Islet precursor cell (in vitro differentiated cells): ENCODE data around the gene TAGLN2.
A peak's percentile ranks its signal among the peaks of the same experiment; 100 is the strongest.

Experiments
- DNase-seq: peaks from one replicate; pipeline ENCODE4 v3.0.0-alpha.2; 2018

TAGLN2 gene

DNA sequence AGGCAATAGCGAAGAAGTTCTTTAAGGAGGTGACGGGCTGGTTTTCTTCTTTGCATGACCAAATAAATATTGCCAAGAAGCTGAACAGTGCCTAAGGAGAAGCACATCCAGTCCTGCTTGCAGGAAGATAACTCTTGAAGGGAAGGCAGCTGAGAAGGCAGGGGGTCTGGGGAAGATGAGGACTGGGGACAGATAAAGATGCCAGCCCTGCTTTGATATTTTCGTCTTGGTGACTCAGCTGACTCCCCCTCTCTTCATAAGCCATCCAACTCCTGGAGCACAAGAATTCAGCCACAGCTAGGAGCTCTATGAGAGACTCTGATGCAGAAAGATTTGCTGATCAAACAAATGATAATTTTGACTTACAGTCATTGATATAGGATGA is 28.8 kb downstream of the TAGLN2 start:
- no peak for DNase-seq

DNA sequence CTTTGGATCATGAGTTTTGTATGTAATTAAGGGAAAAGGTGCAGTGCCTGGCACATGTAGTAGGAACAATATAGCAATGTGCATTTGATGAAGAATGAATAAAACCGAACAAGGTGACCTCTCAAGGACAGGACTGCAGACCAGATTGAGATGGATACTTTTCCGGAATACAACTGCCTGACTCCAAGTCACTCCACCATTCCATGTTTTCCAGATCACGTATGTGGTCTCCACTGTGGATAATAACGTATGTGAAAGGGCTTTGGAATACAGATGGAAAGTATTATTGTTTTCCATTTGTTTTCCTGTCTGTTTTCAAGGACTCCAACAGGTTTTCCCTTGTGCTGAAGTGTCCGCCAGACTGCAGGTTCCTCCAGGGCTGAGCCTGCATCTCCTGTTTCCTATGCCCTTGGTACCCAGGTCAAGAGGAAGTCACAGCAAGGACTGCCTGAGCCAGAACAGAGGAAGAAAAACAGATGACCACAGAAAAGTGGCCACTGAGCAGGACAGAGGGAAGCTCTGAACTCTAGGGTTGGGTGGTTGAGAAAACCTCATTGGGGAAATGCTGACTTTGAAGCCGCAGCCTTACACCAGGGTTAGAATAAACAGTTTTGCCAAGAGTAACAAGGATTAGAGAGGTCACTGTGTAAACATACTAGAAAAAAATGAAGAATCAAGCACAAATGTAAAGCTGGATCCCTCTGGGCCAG is 29.3 kb downstream of the TAGLN2 start:
- no peak for DNase-seq

DNA sequence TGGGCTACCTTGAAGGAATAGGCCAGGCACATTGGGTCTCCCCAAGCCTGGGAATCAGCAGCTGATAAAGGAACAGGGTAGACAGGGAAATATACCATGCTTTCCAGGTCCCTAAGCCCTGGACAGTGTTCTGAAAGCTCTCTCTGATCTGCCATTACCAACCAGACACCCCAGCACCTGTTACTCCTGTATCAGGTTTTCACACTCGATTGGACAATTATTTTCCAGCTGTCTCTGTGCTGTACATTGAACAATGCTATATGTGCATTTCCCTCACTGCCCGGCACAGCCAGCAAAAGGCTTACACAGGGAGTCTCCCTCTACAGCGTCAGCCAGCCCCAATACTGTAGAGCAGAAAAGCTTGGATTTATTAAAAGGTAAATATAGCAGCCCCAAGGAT is 30.0 kb downstream of the TAGLN2 start:
- DNase-seq: no peak

DNA sequence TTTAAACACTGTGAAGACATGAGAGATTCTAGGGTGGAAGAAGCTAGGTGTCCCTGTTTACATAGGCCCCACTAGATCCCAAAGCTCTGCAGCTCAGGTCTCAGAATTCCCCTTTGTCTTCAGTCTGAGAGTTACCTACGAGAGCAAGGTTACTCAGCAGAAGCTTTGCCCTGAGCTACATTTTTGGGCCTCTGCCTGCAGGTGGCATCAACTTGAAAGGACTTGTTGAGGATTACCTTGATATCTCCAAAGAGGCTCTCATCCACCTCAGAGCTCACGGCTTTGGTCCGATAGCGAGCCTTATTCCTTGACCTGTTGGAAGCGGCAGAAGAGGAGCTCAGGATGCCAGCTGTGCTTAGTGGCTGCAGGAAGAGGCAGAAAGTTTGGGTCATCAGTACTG is 32.4 kb downstream of the TAGLN2 start:
- peak; percentile 60 for DNase-seq

DNA sequence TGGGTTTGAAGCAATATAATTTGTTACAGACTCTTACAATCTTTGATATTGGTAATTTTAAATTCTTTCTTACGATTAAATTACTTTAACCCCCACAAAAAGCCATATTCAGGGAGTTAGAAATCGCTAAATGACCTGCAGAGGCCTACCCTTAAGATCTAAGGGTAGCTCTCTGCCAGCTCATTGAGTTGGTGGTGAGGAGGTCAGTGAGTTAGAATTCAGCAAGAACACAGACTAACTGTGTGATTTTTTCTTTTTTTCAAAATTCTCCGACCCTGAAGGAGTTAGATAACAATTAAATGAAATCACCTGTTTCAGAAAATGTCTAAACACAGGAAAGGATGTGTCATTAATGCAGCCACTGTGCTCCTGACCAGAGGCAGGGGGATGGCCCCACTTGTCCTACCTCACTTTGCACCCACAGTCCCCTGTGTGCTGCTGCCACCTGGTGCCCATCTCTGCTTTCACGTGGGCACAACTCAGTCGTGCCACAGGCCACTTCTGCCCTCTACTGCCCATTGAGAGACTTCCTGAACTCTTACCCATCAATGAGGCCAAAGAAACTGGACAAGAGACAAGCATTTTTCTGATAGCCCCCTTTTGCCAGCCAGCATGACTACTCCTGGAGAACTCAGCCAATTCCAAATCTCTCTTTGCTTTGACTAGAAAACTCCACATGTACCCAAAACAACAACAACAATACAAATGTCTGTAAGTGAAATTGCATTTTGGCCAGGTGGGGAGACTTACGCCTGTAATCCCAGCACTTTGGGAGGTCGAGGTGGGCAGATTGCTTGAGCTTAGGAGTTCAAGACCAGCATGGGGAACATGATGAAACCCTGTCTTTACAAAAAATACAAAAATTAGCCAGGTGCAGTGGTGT is 33.8 kb downstream of the TAGLN2 start:
- peak; percentile 89 for DNase-seq

DNA sequence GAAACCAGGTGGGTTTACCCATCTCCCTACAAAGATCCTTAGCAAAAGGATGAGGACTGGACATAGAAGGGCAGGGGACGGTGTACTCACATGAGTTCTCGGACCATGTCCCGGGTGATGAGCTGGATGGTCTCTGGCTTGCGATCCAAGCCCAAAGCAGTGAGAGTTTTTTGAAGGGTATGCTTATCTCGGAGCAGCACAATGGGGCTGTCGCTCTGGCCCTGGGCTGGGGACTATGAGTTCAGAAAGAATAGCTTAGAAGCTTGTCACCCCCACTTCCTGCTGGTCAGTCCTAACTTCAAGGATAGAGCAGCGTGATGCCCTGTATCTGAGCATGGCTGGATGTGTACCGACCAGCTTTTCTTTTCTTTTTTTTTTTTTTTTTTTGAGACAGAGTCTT is 34.9 kb downstream of the TAGLN2 start:
- DNase-seq: no peak

DNA sequence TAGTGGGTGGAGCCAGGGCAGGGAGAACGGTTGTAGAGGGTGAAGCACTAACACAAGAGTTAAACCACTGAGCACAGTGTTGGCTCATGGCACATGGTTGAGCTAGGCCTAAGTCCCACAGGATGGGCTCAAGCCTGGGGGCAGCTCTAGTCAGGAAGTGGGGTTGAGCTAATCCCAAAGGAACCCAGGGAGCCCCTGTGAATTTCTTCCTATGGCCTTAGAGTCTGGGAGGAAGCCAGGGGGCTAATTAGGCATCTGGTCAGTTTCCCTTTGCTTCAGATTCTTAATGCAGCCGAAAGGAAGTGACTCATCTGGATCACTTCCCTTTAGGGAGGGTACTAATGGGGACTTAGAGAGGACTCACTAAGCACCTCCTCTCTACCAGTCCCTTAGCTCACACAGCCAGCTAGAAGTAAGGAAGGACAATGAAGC is 35.5 kb downstream of the TAGLN2 start:
- DNase-seq: peak; percentile 87

DNA sequence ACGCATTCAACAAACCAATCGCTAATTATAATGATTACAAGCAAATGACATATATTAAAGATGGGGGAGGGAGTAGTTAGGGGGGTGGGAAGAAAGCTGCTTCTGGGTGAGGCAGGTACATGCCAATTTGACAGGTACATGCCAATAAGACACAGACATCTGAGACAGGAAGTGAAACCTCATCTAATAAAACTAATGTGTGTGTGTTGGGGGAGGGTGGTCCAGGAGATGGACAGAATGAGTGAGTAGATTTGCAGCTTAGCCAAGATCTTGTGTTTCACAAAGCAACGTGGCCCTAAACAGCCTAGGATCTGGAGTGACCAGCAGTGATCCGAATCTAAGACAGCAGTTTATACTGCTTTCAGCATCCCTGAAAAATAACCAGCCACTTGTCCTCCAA is 36.1 kb downstream of the TAGLN2 start:
- no peak for DNase-seq

DNA sequence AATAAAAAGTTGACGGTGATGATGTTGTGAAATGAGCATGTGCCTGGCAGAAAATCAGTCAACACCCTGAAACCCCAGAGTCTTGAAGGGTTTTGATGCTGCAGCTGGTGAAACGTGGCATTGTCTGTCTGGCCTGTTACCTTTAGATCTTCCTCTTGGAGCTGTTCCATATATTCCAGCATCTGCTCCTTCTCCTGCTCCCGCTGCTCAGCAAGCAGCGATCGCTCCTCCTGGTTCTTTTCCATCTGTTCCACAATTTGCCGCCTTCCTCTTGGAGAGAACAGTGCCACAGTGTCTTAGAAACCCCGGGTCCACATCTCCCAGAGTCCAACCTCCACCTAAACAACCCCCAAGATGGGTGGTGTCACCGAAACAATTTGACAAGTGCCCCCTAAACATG is 41.0 kb downstream of the TAGLN2 start:
- DNase-seq: no peak

DNA sequence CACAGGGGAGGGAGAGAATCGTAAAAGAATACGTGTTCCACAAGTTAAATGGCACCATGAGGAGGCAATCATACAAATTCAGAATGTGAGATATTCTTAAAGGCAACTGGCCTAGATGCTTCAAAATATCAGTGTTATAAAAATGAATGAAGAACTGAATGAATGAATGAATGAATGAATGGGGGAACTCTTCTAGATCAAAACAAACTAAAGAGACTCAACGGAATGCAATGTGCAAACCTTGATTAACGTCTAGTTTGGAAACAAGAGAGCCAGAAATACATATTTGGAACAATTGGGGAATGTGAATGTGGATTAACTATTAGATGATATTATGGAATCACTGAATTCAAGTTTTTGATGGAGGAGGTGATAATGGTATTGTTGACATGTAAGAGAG is 42.2 kb downstream of the TAGLN2 start:
- DNase-seq: no peak

DNA sequence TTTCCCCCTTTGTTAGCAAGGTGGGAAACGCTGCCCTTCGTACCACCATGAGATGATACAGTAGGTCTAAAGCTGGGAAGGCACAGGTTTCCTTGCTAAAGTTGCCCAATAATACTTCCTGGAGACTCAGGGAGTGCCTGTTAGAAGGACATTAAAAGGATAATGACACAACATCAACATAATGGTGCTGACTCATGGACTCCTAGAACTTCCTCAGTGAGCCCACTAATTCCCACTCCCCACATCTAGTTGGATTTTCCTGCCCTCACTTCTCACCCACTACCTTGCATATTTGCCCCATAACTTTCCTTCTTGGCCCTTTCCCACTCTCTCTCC is 42.8 kb downstream of the TAGLN2 start:
- DNase-seq: no peak

DNA sequence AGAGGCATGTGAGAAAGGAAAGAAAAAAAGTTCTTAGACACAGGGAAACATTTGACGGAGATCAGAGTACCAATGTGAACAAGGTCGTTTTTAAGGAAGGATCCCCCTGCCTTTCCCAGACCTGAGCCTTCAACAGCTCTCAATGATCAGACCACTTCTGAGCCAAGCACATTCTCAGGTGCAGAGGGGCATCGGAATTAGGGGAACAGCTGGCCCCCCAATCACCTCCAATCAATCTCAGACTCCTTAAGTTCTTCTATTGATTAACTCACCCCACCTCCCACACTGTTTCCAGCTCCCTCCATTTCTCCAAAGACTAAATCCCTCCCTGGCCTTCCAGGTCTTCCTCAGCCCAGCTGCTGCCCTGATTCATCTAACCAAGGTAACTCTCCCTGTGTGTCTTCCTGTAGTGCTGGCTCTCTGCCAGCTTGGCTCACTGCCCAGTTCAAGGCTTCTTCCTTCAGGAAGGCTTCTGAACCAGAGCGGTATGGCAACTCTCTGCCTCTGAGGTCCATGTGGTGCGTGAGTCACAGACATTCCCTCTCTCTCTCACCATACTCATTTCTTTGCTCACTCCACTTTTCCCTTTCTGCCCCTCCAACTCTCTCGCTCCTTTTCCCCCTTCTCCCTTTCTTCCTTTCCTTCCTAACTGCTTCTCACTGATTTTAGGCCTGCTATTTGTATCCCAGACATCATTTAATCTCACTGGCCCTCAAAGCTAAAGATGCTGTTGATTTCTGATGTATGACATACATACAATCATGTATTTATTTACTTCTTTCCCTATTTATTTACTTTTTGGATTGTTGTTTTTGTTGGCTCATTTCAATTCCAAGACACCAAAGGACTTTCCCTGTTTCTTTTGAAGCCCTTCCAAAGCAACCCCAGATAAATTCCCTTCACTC is 43.4 kb downstream of the TAGLN2 start:
- DNase-seq: no peak

DNA sequence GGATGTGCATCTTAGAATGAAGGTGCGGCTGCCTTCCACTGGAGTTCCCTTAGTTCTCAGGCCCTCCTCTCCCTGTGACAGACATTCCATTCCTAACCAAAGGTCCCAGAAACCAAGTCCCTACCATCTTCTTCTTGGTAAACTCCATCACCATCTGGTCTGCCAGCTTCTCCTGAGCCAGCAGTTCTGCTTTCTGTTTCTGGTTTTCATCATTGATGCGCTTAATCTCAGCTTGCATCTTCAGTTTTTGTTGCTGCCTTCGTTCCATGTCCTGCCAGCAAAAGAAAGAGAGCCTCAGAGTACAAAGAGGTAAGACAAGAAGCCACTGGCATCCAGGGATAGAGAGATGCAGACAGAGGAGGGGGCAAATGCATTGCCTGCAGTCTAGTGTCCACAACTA is 44.9 kb downstream of the TAGLN2 start:
- no peak for DNase-seq

DNA sequence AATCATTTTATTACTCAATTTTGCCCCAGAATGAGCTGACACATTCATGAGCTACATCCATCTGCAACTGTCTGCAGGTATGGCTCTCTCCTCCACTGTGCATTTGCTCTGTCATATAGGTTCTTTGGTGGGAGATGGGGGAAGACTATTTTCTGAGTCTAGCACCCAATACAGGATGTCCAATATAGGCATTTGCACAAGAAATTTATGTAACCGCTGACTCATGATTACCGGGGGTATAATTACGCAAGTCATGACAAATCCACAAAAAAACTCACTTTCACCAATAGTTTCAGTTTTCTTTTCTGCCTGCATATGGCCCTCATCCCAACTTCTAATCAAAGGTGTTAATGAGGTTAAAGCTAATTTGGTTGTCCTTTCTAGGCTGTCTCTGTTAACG is 45.3 kb downstream of the TAGLN2 start:
- no peak for DNase-seq

DNA sequence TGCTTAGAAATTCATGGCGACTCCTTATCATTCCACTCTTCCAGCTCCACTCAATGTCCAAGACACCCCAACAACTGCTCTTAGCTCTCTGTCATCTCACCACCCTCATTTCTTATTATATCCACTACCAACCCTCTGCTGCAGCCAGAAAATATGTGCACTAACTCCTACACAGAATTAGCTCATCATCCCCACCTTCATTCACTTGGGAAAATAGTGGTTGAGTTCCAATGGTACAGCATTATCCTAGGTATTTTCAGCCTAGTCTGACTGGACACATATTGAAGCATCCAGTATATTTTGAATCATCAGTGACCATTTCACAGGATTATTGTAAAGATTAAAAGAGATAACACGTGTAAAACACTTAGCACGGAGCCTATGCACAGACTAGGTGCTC is 46.2 kb downstream of the TAGLN2 start:
- DNase-seq: no peak

DNA sequence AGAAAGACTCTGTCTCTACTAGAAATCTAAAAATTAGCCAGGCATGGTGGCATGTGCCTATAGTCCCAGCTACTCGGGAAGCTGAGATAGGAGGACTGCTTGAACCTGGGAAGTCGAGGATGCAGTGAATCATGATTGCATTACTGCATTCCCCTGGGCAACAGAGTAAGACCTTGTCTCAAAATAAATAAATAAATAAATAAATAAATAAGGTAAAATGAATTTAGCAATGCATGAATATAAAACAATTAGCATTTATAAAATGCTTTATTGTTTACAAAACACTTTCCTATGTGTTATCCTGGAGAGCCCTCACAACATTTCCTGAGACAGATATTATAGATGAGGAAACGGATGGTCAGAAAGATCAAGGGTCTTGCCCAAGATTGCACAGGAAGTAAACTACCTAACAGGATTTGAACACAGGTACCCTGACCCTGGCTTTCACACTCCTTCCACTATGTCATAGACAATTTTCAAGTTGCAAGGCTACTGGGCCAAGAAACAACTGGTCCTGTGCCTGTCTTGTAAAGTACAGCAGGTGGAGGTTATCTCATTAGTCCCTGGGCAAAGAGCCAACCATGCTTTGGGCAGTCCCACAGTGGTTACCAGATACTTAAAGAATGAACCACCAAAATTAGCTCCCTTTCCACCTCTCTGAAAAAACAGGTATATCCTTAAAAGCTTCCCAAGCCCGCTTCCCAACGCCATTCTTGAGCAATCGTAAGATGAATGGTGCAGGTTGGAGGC is 47.4 kb downstream of the TAGLN2 start:
- no peak for DNase-seq

DNA sequence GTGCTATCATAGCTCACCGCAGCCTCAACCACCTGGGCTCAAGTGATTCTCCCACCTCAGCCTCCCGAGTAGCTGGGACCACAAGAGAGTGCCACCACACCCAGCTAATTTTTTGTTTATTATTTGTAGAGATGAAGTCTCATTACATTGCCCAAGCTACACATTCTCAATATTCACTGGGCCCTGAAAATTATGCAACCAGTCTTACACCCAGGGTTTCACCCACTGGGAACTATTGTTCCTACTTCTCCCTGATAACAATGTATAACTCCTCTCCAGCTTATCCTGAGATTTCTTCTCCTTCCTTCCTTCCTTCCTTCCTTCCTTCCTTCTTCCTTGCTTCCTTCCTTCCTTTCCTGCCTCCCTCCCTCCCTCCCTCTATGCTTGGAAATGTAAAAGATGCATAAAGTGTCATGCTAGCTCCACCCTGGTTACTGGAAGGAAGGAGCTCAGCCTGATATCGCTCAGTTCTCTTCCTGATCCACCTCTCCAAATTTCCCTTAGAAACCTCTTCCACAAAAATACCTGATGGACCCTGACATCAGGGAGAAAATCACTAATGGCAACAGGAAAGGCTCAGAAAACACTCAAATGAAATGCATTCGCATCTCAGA is 51.7 kb downstream of the TAGLN2 start:
- DNase-seq: no peak

DNA sequence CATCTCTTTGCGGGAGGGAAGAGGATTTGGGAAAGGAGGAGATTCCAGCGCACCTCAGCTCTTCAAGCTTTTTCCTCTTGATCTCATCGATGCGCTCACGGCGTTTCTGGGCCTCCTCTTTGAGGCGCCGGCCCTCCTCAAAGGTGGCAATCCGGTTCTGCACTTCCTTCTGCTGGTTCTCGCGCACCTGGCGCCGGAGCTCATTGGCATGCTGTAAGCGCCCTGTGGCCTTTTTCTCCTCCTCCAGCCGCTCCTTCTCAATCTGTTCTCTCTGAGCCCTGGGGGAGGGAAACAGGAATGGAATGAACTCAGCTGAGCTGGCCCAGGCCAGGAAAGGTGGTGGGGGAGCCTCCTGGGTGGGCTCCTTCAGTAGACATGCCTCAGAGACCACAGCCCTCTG is 52.4 kb downstream of the TAGLN2 start:
- DNase-seq: no peak

DNA sequence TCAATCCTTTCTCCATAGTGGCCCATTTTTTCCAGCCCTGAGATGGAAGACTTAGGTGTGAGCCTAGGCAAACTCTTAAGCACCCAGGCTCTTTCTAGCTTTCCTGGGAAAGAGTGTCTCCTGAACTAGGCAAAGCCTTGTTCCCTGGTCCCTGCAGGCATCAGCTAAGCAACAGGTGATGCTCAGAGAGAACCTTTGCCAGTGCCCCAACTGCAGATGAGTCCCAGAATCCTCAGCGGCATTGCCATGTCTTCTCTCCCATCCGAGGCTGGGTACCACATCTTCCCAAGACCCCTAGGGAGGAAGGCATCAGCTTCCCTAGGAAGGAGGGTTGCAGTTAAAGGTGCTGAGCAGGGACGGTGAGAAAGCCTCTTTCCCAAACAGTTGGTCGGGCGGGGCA is 54.6 kb downstream of the TAGLN2 start:
- no peak for DNase-seq

DNA sequence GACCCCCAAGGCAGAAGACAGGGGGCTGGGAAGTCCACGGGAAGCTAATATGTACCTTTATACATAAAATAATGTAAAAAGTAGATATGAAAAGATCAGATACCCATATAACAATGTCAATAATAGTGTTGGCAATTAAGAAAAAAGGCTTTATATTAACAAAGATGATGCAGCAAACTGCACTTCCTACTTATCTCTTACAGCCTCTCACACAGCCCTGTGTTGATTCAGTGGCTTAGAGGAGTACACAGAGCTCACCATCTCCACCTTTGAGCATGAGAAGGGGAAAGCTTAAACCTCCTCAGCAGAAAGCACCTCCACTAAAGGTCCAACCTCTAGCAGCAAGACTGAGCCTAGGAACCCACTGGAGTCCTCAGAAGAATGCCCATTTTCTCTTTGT is 55.7 kb downstream of the TAGLN2 start:
- DNase-seq: no peak

DNA sequence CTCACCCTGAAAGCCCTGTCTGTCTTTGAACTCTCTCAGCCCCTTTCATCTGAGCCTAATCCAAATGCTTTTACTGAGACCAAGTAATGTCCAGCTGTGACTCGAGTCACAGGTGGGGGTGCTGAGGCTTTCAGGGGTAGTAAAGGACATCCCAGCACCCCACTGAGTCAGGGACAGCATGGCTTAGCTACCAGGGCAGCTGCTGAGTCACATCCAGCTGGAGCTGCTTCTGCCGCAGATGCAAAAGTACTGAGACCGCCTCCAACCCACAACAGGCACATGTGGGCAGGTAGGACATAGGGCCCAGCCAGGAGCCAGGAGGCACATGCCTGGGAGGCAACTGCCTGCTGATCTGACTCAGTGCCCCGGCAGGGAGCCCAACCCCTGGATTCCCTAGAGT is 56.1 kb downstream of the TAGLN2 start:
- DNase-seq: peak; percentile 89

DNA sequence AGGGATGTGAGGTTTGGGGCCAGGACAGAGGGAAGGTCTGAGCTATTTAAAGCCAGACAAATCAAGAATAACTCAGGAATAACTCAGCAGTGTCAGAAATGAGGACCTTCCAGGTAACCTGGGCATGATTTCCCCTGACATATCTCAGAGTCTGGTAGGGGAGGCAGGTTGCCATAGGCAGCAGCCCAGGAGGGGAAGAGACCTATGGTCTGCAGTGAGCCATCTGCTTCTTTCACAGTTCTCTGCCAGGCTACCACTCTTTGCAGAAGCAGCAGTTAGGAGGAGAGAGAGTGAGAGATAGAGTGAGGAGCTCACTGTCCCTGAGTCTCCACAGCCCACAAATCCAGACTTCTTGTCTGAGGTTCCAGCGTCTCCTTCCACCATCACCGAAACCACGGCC is 56.5 kb downstream of the TAGLN2 start:
- DNase-seq: no peak
